Right renal pelvis (tissue), 4 donors: ENCODE results near the gene CLIC3. TPM values are rescaled to one million over a fixed set of nuclear protein-coding genes. Genes with fewer than 3 reads are reported as not detected.

ENCODE experiments used
- DNase-seq, 4 donors: peaks; one replicate each; pipeline ENCODE4 v3.0.0-alpha.2; 2013; ENCODE audit warnings: low read depth in 4 of 4, low spot score in 3 of 4, missing footprints in 1 of 4
- polyA plus RNA-seq, 4 donors: library from polyadenylated mRNA; unstranded; fragments of 120-200 nt; gene quantifications; one replicate each; pipeline ENCODE4 v1.2.1, GENCODE V29; 2013; ENCODE audit not compliant: insufficient read length in 4 of 4

CLIC3 gene
- polyA plus RNA-seq, 4 donors, result 0.28 to 1.2 (median 0.50) TPM

- DNase-seq, result no peak
Measured at GRCh38 chr9:137031904-137032640, 35.7 kb upstream of the CLIC3 start, which contains the start of gene FUT7. Gene FUT7 (minus strand): TSS chr9:137032088. CDS start chr9:137031991, 97 bp downstream.

DNA sequence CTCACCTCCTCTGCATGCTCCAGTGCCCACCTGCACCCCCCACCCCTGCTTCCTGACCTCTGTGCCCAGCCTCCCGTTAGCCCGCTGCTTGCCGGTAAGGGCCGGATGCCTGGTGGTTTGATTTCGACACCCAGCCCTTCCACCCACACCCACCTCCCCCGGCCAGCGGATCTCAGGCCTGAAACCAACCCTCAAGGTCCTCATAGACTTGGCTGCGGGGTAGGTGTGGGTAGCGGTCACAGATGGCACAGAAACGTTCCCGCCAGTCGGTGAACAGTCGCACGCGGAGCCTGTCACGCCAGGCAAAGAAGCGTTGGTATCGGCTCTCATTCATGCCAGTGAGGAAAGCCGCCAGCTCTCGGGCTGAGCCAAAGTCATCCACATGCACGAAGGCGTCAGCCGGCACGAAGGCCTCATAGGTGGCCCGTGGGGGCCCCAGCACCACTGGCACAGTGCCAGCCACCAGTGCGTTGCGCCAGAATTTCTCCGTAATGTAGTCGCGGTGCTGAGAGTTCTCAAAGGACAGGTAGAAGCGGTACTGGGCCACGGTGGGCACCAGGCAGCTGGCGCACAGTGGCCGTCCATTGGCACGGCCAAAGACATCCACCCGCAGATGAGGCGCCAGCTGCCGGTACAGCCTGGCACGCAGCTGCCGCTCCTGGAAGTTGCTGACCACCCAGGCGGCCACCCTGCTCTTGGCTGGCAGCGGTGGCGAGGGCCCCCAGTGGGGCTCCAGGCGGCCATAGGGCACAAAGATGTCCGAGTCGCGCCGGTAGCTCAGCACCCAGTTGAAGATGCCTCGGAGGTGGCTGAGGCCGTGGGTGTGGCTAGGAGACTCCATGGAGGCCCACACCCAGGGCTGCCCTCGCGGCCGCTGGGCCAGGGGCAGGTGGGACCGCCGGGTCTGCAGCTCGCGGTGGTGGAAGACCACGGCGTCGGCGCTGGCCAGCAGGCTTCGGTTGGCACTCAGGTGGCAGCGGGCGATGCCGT is 34.5 kb upstream of the CLIC3 start:
- DNase-seq, result no peak

- DNase-seq, result no peak
Measured at GRCh38 chr9:137030006-137030405, 33.6 kb upstream of the CLIC3 start.

GRCh38 chr9:137029058-137029936 is 32.9 kb upstream of the CLIC3 start:
- DNase-seq, result no peak

DNA sequence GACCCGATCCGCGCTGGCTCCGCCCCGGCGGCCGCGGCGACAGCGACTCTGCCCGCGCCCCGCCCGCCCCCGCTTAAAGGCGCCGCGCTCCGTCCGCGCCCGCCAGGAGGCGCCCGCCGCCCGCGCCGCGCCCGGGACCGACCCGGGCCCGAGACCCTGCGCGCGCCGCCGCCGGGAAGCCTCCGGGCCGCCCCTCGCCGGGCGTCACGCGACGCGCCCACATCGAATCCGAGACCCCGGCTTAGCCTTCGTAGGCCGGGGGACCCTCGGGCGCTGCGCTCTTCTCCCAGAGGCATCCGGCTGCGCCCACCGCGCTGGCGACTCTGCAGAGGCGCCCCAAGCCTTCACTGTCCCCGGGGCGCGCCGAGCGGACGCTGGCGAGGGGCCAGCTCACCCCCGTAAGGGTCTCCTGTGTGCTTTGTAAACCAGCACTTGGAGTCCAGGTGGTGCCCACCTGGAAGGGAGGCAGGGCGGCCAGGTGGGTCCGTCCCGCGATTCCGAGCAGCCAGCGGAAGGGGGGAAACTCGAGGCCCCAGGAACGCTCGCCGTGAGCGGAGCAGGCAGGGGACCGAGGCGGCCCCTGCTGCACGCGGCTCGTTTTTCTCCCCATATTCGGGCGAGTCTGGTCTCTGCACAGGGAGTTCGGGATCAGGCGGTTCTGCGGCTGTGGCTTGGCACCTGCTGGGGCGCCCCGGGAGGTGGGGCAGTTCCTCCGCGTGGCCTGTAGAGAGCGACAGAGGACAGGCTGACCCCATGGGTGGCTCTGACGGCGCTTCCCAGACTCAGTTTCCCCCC is 32.1 kb upstream of the CLIC3 start:
- no peak for DNase-seq

DNA sequence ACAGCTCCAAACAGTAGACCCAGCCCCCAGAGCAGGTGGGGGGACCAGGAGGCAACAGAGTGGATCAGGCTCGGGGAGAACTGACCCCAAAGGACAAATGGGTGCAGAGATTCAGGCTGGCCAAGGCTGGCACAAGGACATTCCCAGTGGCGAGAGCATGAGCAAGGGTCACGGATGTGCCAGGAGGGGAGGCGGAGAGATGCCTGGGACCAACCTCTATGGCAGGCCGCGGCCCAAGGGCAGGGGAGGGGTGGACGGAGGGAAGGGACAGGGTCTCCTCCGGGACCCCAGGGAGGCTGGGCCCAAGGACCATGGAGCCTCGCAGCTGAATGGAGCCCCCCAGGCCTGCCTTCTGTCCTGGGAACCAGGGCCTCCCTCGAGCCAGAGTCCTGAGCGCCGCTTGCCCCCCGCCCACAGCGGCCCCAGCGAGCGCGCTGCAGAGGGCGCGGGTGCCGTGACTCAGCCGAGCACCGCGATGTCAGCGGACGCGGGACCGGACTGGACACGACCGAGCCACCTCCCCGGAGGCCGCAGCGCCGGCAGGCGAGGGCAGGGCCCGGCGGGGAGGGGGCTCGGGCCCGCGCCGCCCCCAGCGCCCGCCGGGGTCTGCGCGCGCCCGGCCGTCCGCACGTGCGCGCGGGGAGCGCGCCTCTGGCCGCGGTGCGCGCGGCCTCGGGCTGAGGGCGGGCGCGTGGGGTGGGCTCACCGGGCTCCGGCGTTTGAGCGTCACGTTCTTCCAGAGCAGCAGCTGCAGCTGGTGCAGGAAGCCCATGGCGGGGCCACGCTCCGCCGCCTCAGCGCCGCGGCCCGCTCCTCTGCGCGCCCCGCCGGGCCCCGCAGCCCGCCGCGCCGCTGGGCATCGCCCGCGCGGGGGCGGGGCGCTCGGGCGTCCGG is 31.2 kb upstream of the CLIC3 start, which contains the start of gene ABCA2:
Gene ABCA2, minus strand, starts transcription at position 869 of the 894 bp plus-strand sequence. Its CDS starts 97 bp downstream, at position 772.
- DNase-seq, result no peak

DNA sequence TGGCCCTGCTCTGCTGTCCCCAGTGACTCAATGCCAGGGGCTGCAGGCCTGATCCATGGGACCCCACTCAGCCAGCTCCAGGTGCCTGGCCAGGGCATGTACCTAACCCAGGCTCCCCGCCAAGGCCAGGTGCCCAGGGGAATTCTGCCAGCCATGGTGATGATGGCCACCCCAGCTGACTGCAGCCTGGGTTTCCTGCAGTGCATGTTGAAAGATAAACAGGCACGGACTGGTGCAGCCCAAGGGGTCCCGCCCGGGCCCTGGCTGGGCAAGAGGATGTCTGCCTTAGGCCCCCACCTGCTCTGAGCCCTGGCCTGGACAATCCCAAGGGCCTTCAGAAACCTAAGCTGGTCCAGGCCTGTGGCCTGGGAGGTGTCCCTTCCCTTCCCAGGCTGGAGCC is 30.5 kb upstream of the CLIC3 start:
- DNase-seq, result no peak

DNA sequence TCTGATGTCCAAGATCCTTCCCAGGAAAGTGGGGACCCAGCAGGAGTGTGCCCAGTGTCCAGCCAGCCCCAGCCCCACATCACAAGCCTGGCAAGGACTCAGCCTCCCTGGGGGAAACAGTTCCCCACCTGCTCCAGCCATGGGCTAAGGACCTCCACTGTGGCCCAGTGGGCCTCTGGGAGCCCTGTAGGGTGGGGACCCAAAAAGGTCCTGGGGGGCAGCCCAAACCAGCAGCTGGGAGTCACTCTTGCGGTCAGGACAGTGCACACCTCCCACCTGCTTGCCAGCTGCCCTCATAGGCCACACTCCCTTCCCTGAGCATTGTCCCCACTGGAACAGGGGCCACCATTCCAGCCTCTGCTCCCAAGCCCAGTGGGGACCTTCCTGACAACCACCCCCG is 30.0 kb upstream of the CLIC3 start:
- DNase-seq, result no peak

GRCh38 chr9:137025517-137025966 is 29.2 kb upstream of the CLIC3 start:
- peak in 3 of 4 donors; percentile 62 to 74 (median 66) for DNase-seq

DNA sequence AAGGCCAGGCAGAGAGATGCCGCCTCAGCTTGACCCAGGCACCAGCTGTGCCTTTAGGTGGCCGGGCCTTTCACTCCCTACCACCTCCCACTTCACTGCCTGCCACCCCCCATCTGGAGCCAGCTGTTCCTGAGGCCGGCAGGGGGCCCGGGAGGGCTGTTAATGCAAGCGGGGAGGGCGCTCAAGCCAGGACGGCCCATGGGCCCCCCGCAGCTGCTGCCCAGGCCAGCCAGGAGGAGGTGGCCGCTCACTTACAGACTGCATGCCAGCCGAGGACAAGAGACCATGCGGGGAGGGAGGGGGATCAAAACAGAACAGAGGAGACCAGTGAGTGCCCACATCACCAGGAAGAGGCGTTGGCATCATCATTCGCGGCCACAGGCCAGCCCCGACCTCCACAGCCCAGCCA is 27.2 kb upstream of the CLIC3 start:
- no peak for DNase-seq

DNA sequence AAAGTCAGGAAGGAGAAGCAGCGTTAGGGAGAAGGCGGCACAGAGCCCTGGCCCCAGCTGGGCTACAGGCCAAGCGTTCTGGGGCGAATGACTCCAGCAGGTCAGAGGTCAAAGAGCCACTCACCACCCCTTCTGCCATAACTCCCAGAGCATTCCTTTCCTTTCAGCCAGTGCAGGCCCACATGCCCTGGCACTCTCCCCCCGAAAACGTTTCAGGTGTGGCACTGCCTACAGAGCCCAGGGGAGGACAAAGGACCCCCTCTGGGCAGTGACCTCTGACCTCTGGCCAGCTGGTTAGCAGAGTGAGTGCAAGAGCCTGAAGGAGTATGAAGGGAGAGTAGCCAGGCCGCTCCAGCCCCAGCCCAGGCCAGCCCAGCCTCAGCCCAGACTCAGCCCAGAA is 26.8 kb upstream of the CLIC3 start:
- no peak for DNase-seq

- no peak for DNase-seq
Measured at GRCh38 chr9:137022662-137023008, 26.3 kb upstream of the CLIC3 start.

DNA sequence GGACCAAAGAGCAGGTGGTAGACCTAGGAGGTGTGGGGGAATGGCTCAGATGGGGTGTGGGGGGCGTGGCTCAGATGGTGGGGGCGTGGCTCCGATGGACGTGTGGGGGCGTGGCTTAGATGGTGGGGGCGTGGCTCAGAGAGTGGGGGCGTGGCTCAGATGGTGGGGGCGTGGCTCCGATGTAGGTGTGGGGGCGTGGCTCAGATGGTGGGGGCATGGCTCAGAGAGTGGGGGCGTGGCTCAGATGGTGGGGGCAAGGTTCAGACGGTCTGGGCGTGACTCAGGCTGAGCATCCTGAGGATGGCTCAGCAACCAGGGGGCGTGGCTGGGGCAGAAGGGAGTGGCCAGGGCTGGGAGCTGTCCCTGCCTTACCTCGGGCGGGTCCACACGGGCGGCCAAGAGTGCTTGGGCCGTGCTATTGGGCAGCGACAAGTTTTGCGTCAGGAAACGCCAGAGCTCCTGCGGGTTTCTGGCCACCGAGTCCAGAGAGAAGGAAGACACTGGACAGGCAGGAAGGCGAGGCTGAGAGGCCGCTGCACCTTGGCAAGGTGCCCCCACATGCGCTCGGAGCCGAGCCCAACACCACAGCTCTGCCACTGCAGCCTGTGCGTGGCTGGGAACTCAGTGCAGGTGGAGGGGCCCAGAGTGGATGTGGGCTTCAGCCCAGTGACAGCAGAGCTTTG is 25.8 kb upstream of the CLIC3 start:
- no peak for DNase-seq

DNA sequence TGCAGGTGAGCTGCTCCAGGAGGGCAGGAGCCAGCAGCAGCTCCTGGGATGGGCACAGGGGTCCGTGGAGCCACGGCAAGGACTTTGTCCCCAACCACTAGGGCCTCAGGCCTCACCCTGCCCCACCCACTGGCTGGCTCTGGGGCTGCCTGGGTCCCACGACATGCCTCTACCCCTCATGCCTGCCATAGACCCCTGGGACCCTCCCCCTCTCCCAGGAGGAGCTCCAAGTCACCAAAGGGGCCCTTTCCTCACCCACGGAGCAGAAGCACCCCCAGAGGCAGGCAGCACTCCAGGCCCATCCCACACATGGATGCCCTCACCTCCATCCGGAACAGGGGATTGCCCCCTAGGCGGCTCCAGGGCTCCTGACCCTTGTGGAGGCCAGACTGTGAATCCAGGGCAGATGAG is 25.2 kb upstream of the CLIC3 start:
- DNase-seq, result no peak

GRCh38 chr9:137020771-137021567 is 24.6 kb upstream of the CLIC3 start:
- DNase-seq, result no peak

GRCh38 chr9:137019891-137020683 is 23.7 kb upstream of the CLIC3 start:
- no peak for DNase-seq
